ENCODE data around the gene PRR35.

Gene PRR35

DNA sequence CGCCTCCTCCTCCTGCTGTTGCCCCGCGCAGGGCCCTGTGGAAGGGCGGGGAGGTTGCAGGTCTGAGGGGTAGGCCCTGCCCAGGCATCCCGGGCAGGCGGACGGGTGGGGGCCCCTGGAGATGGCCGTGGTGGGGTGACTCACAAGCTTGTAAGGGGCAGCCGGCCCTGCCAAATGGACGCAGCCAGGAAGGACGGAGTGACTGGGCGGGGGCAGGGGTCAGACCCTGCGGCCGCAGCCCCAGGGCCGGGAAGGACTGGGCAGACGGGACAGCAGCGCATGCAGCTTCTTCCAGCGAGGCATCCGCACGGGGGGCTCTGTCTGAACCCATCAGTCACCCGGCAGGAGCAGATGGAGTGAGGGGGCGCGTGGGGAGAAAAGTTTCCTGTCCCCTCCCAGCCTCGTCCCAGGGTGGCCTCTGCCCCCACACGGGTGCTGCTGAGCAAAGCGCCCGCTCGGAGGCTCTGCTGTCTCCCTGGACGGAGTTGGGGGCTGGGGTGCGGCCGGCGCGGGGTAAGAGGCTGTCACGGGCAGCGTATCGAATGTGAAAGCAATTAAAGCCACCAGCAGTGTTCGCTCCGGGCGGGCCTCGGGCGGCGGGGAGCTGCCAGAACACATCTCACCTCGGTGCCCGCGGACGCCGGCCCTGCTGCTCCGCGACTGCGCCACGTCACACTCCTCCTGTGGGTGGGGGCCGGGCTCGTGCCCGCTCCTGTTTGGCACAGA lies 5.4 kb upstream of the PRR35 start:
- no peak overlapping the region for H3K27ac ChIP-seq
- no peaks in the 10 kb centered on the region for H3K4me1 ChIP-seq (ENCODE audit: low read depth, poor library complexity, severe bottlenecking)

DNA sequence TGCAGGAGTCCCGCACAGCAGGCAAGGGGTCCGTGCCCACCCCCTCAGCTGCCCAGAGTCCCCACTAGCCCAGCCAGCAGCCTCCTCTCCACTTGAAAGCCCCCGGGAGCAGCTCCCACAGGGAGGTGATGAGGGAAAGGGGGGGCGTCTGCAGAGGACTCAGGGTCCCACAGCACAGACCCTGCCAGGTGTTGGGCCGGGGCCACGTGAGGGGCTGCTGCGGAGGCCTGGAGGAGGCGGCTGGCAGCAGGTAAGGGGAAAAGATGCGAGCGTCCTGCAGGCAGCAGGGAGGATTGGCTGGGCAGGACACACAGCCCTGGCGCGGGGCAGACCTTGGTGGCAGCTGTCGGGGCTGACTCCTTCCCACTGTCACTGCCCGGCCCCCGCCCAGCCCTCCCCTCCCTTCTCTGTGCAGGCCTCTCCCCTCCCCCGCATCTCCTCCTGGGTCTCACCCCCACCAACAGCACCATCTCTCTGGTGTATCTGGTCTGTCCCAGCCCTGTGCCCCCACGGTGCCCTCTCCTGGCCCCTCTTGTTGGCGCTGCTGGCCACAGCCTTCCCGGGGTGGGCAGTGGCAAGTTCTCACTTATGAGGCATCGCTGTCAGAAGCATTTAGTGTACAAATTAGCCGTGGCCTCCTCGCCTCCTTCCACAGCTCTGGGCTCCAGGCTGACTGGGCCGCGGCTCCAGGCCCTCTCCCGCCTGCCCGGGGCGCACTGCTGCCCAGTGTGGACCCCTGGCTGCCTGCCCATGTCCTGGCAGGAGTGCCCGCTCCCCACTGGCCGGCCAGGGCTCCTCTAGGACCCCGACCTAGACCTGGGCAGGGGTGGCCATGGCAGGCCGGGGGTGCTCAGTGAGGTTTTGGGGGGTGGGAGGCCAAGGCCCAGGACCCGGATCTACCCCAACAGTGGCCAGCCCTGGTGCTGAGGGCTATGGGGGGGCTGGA lies 4.4 kb upstream of the PRR35 start:
- TF ChIP-seq, protein P1, sequence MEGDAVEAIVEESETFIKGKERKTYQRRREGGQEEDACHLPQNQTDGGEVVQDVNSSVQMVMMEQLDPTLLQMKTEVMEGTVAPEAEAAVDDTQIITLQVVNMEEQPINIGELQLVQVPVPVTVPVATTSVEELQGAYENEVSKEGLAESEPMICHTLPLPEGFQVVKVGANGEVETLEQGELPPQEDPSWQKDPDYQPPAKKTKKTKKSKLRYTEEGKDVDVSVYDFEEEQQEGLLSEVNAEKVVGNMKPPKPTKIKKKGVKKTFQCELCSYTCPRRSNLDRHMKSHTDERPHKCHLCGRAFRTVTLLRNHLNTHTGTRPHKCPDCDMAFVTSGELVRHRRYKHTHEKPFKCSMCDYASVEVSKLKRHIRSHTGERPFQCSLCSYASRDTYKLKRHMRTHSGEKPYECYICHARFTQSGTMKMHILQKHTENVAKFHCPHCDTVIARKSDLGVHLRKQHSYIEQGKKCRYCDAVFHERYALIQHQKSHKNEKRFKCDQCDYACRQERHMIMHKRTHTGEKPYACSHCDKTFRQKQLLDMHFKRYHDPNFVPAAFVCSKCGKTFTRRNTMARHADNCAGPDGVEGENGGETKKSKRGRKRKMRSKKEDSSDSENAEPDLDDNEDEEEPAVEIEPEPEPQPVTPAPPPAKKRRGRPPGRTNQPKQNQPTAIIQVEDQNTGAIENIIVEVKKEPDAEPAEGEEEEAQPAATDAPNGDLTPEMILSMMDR (conservative IDR thresholded peaks at IDR 0.05; ENCODE audit: low read depth, low read length), result no peak
- Histone ChIP-seq H2AFZ (ENCODE audit: low read depth) (no peak overlapping the region), H3K27me3 (ENCODE audit: insufficient read depth, low read depth) (peaks cover 23% of the 10 kb centered on the region), H3K79me2 (ENCODE audit: insufficient read depth, low read depth) (no peaks in the 10 kb centered on the region), H3K4me1 (ENCODE audit: low read depth, poor library complexity, severe bottlenecking) (no peaks in the 10 kb centered on the region), H3K36me3 (ENCODE audit: insufficient read depth) (no peaks in the 10 kb centered on the region), H3K4me2 (no peak overlapping the region), H3K27ac (no peak overlapping the region), H4K20me1 (ENCODE audit: insufficient read depth) (no peaks in the 10 kb centered on the region), H3K9ac (no peak overlapping the region), H3K4me3 (IDR thresholded peaks at IDR 0.05; ENCODE audit: insufficient read depth, low read depth, low read length) (no peak overlapping the region)

More for the DNA sequence above, 5.4 kb upstream of the PRR35 start:
- H3K4me3 ChIP-seq (IDR thresholded peaks at IDR 0.05; ENCODE audit: insufficient read depth, low read depth, low read length), result no peak overlapping the region
- H4K20me1 ChIP-seq (ENCODE audit: insufficient read depth), result no peaks in the 10 kb centered on the region
- no peak overlapping the region for H3K4me2 ChIP-seq
- peaks cover 23% of the 10 kb centered on the region for H3K27me3 ChIP-seq (ENCODE audit: insufficient read depth, low read depth)
- H3K9ac ChIP-seq, result no peak overlapping the region
- H2AFZ ChIP-seq (ENCODE audit: low read depth), result no peak overlapping the region
- H3K36me3 ChIP-seq (ENCODE audit: insufficient read depth), result no peaks in the 10 kb centered on the region
- no peaks in the 10 kb centered on the region for H3K79me2 ChIP-seq (ENCODE audit: insufficient read depth, low read depth)
- TF ChIP-seq, protein P1 (conservative IDR thresholded peaks at IDR 0.05; ENCODE audit: low read depth, low read length), result no peak

DNA sequence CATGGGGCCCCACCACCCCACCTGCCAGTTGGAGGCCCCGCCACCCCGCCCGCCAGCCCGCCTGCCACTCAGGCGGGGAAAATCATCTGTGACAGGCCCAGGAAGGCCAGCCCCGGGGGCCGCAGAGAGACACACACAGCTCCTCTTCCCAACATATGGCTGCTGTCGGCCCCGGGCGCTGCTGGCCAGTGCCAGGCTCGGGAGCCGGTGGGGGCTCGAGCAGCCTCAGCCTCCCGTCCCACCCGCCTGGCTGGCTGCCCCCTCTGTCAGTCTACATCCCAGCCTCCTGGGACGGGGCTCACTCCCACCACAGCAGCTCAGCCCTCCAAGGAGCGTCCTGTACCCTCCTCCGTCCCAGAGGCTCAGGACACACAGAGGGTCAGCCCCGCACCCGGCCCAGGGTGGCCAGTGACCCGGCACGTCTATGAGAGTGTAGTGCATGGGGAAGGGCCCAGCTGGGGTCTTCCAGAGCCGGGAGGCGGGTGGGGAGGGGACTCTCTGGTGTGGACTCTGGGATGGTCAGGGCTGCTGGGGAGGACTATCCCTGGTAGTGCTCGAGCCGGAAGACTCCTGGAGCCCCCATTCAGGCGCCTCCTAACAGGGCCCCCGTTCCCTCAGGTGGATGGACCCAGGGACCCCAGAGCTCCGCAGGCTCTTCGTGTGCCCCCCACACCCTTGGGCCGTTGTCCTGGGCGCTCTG lies 3.6 kb upstream of the PRR35 start:
- H2AFZ ChIP-seq (ENCODE audit: low read depth), result no peak overlapping the region
- H3K36me3 ChIP-seq (ENCODE audit: insufficient read depth), result no peaks in the 10 kb centered on the region
- H3K4me1 ChIP-seq (ENCODE audit: low read depth, poor library complexity, severe bottlenecking), result no peaks in the 10 kb centered on the region
- TF ChIP-seq, protein P1 (conservative IDR thresholded peaks at IDR 0.05; ENCODE audit: low read depth, low read length), result no peak
- no peaks in the 10 kb centered on the region for H3K79me2 ChIP-seq (ENCODE audit: insufficient read depth, low read depth)
- no peak overlapping the region for H3K27ac ChIP-seq
- no peak overlapping the region for H3K9ac ChIP-seq
- H4K20me1 ChIP-seq (ENCODE audit: insufficient read depth), result no peaks in the 10 kb centered on the region
- no peak overlapping the region for H3K4me2 ChIP-seq
- H3K4me3 ChIP-seq (IDR thresholded peaks at IDR 0.05; ENCODE audit: insufficient read depth, low read depth, low read length), result no peak overlapping the region
- peaks cover 29% of the 10 kb centered on the region for H3K27me3 ChIP-seq (ENCODE audit: insufficient read depth, low read depth)

DNA sequence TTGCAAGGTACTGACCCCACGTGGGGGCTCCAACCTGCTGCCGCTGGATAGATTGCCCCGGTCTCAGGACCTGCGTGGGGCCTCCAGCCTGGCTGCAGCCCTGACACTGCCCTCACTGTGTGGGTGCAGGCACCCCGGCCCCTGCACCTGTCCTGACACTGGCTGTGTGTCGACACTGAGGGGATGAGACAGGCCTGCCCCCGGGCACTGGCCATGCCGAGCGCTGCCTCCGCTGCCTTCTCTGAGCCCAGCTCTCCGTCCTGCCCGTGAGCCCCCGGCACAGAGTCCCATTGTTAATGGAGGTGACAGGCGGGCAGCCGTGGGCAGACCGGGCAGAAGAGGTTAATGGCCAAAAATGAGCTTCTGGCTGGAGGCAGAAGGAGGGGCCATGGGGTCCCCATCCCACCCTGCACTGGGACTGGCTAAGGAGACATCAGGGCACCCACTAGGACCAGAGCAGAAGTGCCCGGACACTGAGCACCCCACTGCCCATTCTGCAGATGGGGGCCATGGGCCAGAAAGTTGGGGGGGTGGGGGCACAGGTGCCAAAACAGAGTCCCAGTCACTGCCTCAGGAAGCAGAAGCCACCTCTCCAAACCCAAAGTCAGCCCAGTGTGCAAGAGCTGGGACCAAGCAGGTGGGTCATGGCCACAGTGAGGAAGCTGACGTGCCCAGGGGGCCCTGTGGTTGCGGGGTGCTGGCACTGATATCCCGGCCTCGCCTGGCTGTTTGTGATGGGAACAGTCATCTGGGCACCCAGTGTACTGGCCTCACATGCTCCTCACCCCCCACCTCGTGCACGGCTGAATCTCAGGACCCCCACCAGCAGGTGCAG lies 2.5 kb upstream of the PRR35 start:
- no peak overlapping the region for H3K4me3 ChIP-seq (IDR thresholded peaks at IDR 0.05; ENCODE audit: insufficient read depth, low read depth, low read length)
- H3K4me2 ChIP-seq, result no peak overlapping the region

More for the DNA sequence above, 2.5 kb upstream of the PRR35 start:
- Histone ChIP-seq H3K27ac (no peak overlapping the region), H3K9ac (no peak overlapping the region), H3K36me3 (ENCODE audit: insufficient read depth) (no peaks in the 10 kb centered on the region), H3K4me1 (ENCODE audit: low read depth, poor library complexity, severe bottlenecking) (no peaks in the 10 kb centered on the region), H3K27me3 (ENCODE audit: insufficient read depth, low read depth) (peaks cover 35% of the 10 kb centered on the region), H2AFZ (ENCODE audit: low read depth) (no peak overlapping the region), H3K79me2 (ENCODE audit: insufficient read depth, low read depth) (no peaks in the 10 kb centered on the region), H4K20me1 (ENCODE audit: insufficient read depth) (no peaks in the 10 kb centered on the region)
- TF ChIP-seq, protein P1 (conservative IDR thresholded peaks at IDR 0.05; ENCODE audit: low read depth, low read length), result no peak
